ENCODE results near the gene RP9. TPM values are rescaled to one million over a fixed set of nuclear protein-coding genes. Genes with fewer than 3 reads are reported as not detected.

The RP9 gene
- total RNA-seq, 1 experiment from 2014 or later: 16.2 TPM

GRCh38 chr7:33156441-33156840, 47.2 kb upstream of the RP9 start:
- H2AFZ ChIP-seq (ENCODE audit: low read length): no peak overlapping the region
- H4K91ac ChIP-seq (ENCODE audit: insufficient read length, low read depth, low read length): no peak overlapping the region
- H4K8ac ChIP-seq (replicated peaks; ENCODE audit: insufficient read length, low read depth, low read length): no peak overlapping the region
- no peak overlapping the region for H3K14ac ChIP-seq (ENCODE audit: insufficient read depth, low read length)
- H3K4me1 Mint-ChIP-seq: no peaks in the 10 kb centered on the region
- H3K9me3 ChIP-seq (ENCODE audit: control insufficient read depth, low read depth, low read length): no peaks in the 10 kb centered on the region
- no peak overlapping the region for H3K56ac ChIP-seq (ENCODE audit: insufficient read length, low read depth, low read length)
- H3K27ac Mint-ChIP-seq: no peak overlapping the region
- H3K27me3 ChIP-seq (ENCODE audit: insufficient read depth, low read length): no peaks in the 10 kb centered on the region
- no peaks in the 10 kb centered on the region for H3K79me2 ChIP-seq (ENCODE audit: insufficient read depth, low read length)
- no peak overlapping the region for H3K23ac ChIP-seq (ENCODE audit: insufficient read length, low read depth, low read length)
- no peaks in the 10 kb centered on the region for H3K79me1 ChIP-seq (ENCODE audit: insufficient read depth, low read depth, low read length, poor library complexity, severe bottlenecking)
- no peak overlapping the region for H4K5ac ChIP-seq (ENCODE audit: insufficient read length, low read depth, low read length)
- H3K23me2 ChIP-seq (ENCODE audit: insufficient read length, low read depth, low read length, poor library complexity, severe bottlenecking): no peaks in the 10 kb centered on the region
- H3K9ac ChIP-seq (ENCODE audit: extremely low read depth, insufficient read length, low read length): no peak overlapping the region
- H2BK20ac ChIP-seq (ENCODE audit: low read depth, low read length, poor library complexity, severe bottlenecking): no peak overlapping the region
- no peaks in the 10 kb centered on the region for H3K36me3 Mint-ChIP-seq (ENCODE audit: insufficient read depth in 1 of 3, low read depth in 3 of 3)
- no peak overlapping the region for H3K4me3 Mint-ChIP-seq
- no peak overlapping the region for H3K4me2 ChIP-seq (ENCODE audit: insufficient read depth, insufficient read length, low read length)
- H2BK15ac ChIP-seq (ENCODE audit: low read depth, low read length): no peak overlapping the region
- no peaks in the 10 kb centered on the region for H3K9me3 Mint-ChIP-seq
- H3K18ac ChIP-seq (ENCODE audit: insufficient read length, low read depth, low read length): no peak overlapping the region
- no peaks in the 10 kb centered on the region for H3K4me1 ChIP-seq (ENCODE audit: insufficient read depth, low read length)
- H2BK5ac ChIP-seq (ENCODE audit: insufficient read length, low read length): no peak overlapping the region
- H3K27ac ChIP-seq (ENCODE audit: insufficient read length, low read depth, low read length): no peak overlapping the region
- no peak overlapping the region for H2BK120ac ChIP-seq (ENCODE audit: low read depth, low read length, poor library complexity, severe bottlenecking)
- H2AK5ac ChIP-seq (ENCODE audit: insufficient read length, low read length): no peak overlapping the region
- no peak for TF ChIP-seq CTCF (conservative IDR thresholded peaks at IDR 0.05)
- H3K4ac ChIP-seq (ENCODE audit: low read depth, low read length): no peak overlapping the region
- no peak overlapping the region for H3T11ph ChIP-seq (ENCODE audit: low read length)
- no CpG with 5 or more reads among the region's 2 CpGs for WGBS (ENCODE audit: extremely low coverage, insufficient read length, low lambda C conversion rate)
- H4K20me1 ChIP-seq (ENCODE audit: control insufficient read depth, insufficient read depth, insufficient read length): no peaks in the 10 kb centered on the region
- no peaks in the 10 kb centered on the region for H3K27me3 Mint-ChIP-seq (ENCODE audit: low read depth)
- DNase-seq: no peak
- no peak overlapping the region for H2BK12ac ChIP-seq (ENCODE audit: insufficient read length, low read depth, low read length)

Measured in H9 (cell line).